GM12892 (cell line): ENCODE results near the gene TRAPPC10.

Experiments used
- DNase-seq: peaks from one replicate; pipeline ENCODE4 v3.0.0; 2011; ENCODE audit not compliant: insufficient read length
- FAIRE-seq: peaks from 2 replicates; lab custom pipeline; 2011; peaks lifted over from hg19 to GRCh38; lab: Jason Lieb, UNC
- POLR2A ChIP-seq: IDR thresholded peaks from 2 replicates; pipeline ENCODE4 v1.6.1; 2011; ENCODE audit warnings: low read depth, low read length, control low read depth
- POLR2AphosphoS5 ChIP-seq: IDR thresholded peaks from 2 replicates; pipeline ENCODE4 v1.6.1; 2011; ENCODE audit warnings: low read depth, low read length, control low read depth
- TAF1 ChIP-seq: IDR thresholded peaks from 2 replicates; pipeline ENCODE4 v1.6.1; 2011; ENCODE audit warnings: low read depth, mild to moderate bottlenecking, control low read depth, low read length, borderline replicate concordance

The TRAPPC10 gene

GRCh38 chr21:44082648-44083440 lies 70.7 kb downstream of the TRAPPC10 start:
- FAIRE-seq (no peak), DNase-seq (no peak)
- no peak for TF ChIP-seq POLR2AphosphoS5
- no peak for TF ChIP-seq TAF1
- no peak for TF ChIP-seq POLR2A

GRCh38 chr21:44083631-44084291 lies 71.7 kb downstream of the TRAPPC10 start:
- DNase-seq (no peak), FAIRE-seq (no peak)
- TF ChIP-seq POLR2AphosphoS5 (no peak), POLR2A (no peak), TAF1 (no peak)

GRCh38 chr21:44084496-44085241 lies 72.6 kb downstream of the TRAPPC10 start:
- FAIRE-seq (no peak), DNase-seq (no peak)
- TF ChIP-seq POLR2A (no peak), TAF1 (no peak), POLR2AphosphoS5 (no peak)

DNA sequence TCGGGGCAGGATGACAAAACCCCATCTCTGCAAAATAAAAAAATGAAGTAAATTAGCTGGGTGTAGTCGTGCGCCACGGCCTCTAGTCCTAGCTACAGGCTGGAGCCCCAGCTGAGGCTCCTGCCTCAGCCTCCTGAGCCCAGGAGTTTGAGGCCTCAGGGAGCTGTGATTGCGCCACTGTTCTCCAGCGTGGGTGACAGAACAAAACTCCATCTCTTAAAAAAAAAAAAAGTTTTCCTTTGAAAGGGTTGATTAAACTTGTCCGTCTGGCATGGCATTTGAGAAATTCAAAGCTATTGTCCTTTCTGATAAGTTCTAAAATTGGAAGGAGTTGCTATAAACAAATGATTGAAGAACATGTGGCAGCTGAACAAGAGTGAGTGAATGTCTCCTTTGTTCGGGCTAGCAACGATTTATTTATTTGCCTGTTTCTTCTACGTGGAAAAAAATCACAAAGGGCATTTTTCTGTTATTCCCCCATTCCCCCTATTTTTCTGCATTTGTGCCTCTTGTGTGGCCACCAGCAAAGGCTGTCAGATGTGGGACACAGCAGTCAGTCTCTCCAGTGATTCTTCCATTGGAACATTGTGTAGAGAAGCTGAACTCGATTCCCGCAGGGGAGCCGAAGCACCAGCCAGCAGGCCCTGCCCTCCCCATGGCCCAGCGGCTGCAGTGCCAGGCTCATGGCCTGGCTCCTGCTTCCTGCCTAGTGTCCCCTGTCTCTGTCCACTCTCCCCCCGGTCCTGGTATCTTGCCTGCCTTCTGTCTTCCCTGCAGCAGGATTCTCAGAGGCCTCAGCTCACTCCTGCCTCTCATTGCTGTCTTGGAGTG lies 73.6 kb downstream of the TRAPPC10 start:
- TF ChIP-seq POLR2A (no peak), TAF1 (no peak), POLR2AphosphoS5 (no peak)

GRCh38 chr21:44086636-44087425 lies 74.7 kb downstream of the TRAPPC10 start:
- FAIRE-seq (no peak), DNase-seq (no peak)
- no peak for TF ChIP-seq POLR2AphosphoS5

More for the DNA sequence above, 73.6 kb downstream of the TRAPPC10 start:
- no peak for DNase-seq
- FAIRE-seq: no peak

DNA sequence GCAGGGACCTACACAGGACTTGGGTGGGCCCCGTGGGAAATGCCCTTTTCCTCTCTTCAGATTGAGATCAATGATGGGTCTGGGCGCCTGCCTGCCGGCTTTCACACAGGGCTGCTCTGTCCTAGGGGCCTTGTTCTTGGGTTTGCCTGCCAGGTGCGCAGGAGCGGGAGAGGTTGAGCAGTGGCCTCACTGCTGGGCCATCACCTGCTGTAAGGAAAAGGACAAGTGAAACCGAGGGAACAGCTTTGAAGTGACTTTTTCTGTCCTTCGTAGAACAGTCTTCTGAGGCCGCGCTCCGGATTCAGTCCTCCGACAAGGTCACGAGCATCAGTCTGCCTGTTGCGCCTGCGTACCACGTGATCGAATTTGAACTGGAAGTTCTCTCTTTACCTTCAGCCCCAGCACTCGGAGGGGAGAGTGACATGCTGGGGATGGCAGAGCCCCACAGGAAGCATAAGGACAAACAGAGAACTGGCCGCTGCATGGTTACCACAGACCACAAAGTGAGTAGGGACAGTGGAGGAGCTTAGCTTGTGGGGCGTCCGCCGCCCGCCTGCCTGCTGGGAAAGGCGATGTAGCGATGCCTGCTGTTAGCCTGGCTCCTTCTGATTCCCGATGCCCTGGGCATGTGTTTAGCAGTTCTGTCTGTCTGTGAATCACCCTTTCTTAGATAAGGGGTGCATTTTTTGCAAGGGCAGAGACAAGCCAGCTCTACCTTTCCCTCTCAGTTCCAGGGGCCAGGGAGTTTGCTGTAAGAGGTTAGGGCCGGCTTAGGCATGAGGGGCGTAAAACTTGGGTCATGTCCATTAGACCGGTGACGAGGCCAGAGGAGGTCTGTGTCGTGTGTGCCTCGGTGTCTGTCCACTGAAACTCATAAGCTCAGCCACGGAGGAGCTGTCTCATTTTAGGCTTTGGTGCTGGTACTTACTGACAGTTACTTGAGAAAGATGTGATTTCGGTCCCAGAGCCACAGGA lies 75.6 kb downstream of the TRAPPC10 start:
- FAIRE-seq: no peak

GRCh38 chr21:44088401-44088780 lies 76.3 kb downstream of the TRAPPC10 start:
- TF ChIP-seq POLR2AphosphoS5 (no peak), TAF1 (no peak), POLR2A (no peak)
- FAIRE-seq (no peak), DNase-seq (no peak)

More for the DNA sequence above, 75.6 kb downstream of the TRAPPC10 start:
- no peak for TF ChIP-seq TAF1
- no peak; the same call in 1 of the 2 replicates for TF ChIP-seq POLR2A
- TF ChIP-seq POLR2AphosphoS5: no peak
- no peak for DNase-seq

- DNase-seq: no peak
- TF ChIP-seq POLR2A: no peak
- no peak for TF ChIP-seq TAF1
- no peak for TF ChIP-seq POLR2AphosphoS5
- no peak for FAIRE-seq
Observed at GRCh38 chr21:44089001-44089911, 77.1 kb downstream of the TRAPPC10 start.
